NCI-H774 (cell line): Measurements from ENCODE around the gene ITGB4.

Experiments used
- DNase-seq: peaks from one replicate; lab custom pipeline; 2025; lab: John Stamatoyannopoulos, UW

The ITGB4 gene

DNA sequence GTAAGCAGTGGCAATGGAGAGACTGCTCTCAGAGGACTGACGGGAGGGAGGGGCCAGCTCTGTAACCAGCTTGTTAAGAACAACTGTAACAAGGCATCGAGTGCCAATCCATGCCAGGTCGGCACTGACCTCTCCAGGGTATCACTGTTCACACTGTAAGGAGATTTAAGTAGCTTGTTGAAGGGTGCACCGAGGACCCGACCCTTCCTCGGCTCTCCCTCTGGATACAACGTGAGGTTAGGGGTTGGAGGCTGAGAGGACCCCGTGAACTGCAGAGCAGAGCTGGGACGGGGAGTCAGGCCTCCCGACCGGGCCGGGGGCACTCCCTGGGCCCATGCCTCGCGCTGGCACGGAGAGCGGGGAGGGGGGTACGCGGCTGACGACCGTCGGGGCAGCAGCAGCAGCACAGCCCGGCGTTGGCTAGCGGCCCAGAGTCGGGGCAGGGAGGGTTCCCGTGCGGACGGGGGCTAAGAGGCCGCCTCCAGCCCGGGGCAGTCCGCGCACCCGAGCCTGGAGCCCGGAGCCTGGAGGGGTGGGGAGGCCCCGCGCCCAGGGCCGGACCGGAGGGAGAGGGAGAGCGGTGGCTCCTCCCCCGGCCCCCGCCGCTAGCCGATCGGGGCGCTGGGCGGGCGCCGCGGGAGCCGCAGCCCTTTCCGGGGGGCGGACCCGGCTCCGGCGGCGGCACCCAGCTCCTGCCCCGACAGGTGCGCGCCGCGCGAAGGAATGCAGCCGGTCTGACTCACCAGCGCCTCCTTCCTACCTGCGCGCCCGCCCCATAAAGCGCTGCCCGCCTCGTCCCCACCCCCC lies at the start of gene ITGB4:
TSS of gene ITGB4 (plus strand) at position 804 of the 807 bp plus-strand sequence. CDS start 3,245 bp downstream, outside the sequence.
- DNase-seq = peak; percentile 54

DNA sequence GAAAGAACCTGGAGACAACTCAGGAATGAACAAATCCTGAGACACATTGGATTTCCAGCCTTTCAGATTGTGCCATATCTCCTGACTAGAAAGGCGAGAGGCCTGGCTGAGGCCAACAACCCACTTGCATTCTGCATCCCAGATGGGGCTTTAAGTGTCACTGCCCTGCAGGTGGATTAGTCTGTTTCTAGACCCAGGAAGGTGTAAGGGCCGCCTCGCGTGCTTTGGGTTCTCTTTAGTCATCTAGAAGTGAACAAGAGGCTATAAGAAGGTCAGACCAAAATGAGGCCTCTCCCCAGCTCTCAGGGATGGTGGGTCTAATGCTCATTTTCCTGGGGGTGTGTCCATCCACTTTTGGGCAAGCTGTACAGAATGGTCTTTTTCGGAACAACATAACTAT lies 49.2 kb upstream of the ITGB4 start:
- DNase-seq = no peak

DNA sequence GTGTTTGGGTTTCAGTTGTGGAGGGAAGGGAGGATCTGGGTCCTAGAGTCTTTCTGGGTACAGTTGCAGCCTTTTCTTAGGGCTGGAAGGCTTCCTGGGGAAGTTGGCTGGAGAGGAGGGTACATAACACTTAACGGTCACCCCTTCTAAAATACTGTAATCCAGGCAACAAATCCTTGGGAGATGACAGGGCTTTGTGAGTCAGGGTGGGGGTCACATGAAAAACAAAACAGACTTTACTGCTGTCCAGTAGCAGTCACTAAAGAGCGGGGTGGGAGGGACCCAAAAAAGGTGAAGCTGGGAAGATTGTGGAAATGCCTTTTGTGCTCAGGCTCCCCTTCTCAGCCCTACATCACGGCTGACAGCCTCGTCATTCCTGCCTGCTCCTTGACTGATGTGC lies 47.8 kb upstream of the ITGB4 start:
- no peak for DNase-seq

DNA sequence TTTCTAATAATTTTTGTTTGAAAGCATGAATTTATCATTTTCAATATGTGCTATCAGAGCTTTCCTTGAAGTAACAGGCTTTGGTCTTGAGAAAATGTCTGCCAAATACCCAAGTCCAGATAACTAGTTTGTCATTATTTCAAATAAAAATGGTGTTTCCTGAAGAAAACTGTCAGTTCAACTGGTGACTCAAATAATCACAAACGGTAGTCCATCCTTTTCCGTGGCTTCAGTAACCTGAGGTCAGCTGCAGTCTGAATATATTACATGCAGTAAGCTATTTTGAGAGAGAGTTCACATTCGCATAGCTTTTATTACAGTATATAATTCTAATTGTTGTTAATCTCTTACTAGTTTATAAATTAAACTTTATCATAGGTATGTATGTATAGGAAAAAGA lies 44.8 kb upstream of the ITGB4 start:
- no peak for DNase-seq

DNA sequence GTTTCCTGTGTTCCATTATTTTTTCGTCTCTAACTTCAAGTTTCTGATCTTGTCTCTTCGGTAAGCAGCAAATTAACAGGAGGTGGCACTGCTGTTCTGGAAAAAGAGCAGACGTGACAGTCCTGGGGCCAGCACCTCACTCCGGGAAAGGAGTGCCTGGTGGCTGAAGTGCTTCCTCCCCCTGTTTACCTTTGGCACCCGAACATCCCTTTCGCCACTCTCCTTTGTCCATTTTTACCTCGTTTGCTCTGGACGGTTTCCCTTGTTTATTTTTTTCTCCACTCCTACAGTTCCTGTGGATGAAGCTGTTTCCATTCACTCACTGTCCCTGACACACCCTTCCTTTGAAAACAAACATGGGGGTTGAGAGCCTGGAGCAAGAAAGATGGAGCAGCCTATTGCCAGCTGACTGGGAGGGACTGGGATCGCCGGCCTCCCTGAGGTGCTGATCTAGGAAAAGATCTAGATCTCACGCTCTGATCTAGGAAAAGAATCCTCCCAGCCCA lies 41.5 kb upstream of the ITGB4 start:
- DNase-seq = no peak

DNA sequence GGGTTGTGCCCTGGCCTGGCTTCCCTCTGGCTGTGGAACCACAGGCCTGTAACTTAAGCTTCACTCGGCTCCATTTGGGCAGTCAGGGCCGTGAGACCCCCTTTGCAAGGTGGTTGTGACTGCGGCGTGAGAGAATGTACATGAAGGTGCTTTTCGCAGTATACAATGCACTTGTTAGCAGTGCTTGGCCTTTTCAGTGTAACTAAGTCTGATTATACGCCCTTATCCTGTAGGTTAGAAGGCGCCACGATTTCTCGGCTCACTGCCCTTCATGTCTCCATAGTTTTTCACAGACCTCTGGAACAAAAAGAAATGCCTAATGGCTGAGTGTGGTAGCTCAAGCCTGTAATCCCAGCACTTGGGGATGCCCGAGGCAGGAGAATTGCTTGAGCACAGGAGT lies 40.8 kb upstream of the ITGB4 start:
- DNase-seq = no peak

DNA sequence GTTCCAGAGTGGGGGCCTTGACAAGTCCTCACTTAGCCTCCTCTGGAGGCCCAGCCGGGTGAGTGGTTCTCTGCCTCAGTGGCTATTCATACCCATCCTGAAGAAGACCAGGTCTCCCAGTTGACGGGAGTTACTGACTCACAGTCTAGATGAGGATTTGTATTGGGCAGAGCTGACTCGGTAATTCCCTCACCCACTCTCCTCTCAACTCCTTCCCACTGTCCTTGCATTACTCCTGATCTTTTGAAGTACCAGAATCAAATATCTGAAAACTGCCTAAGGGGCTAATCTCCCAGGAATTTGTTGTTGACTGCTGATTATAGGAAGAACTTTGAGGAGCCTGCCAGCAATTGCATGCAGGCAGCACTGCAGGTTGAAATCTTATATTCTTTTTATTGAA lies 40.0 kb upstream of the ITGB4 start:
- no peak for DNase-seq

DNA sequence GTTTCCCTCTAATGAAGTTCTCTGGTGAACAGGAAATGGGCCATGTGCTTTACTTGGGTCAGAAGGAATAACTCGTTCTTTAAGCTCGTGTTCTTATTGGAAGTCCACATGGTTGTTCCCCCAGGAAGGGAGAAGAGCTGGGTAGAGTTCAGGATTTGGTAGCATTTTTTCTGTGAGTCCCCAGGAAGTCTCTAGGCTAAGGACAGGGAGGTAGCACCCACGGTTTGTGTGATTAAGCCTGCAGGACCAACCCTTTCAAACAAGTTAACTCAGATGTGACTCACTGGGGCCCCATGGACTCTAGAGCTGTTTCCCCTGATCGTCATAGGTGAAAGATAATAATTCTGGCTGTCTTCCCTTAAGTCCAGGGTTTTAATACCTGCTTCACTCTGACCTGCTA lies 37.7 kb upstream of the ITGB4 start:
- DNase-seq = no peak

DNA sequence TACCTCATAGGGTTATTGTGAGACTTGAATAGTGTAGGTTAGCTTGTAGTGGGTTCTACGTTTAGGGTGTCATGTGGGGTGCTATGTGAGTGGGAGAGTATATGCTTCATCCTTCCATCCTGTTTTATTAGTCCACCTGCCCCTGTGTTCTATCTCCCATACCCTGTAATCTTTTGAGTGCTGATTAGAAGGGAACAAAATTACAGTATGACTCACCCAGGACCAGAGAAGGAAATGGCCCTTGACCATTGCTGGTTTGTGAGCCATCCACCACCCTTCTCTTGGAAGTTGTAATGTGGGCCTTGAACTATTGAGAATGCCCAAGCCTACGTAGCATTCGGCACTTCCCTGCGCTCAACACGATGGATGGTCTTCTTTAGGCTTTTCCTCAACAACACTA lies 37.0 kb upstream of the ITGB4 start:
- DNase-seq = no peak

DNA sequence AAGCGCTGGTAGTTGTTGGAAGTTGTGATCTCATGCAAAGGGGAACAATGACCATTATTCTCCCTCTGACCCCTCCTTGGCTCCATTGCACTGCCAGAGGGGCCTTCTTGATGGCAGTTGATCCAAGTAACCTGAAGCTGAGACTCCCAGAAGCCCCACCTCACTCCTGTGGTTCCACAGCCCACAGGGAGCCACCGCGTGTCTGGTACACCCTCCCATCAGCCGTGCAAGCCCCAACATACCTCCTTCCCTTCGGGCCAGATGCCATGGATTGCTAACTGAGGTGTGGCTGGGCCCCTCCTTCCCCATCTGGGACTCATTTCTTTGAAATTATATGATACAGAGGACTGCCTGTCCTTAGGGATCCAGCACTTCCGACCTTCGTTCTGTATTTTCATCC lies 36.3 kb upstream of the ITGB4 start:
- no peak for DNase-seq

DNA sequence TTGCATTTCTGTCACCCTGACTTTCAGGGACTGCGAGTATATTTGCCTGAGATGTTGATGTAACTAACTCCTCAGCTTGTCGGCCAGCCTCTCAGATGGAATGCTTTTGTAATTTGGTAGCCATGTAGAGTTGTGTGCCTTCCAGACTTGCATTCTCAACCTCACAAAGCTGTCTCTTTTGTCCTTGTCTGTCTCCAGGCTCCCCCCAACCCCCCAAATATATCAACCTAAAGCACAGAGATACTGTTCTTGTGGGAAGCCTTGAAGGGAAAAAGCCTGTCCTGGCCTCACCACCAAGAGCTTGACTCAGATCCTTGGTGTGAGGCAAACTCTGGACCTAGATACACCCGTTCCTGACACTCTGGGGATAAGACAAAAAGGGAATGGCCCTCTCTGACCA lies 35.8 kb upstream of the ITGB4 start:
- DNase-seq = no peak

DNA sequence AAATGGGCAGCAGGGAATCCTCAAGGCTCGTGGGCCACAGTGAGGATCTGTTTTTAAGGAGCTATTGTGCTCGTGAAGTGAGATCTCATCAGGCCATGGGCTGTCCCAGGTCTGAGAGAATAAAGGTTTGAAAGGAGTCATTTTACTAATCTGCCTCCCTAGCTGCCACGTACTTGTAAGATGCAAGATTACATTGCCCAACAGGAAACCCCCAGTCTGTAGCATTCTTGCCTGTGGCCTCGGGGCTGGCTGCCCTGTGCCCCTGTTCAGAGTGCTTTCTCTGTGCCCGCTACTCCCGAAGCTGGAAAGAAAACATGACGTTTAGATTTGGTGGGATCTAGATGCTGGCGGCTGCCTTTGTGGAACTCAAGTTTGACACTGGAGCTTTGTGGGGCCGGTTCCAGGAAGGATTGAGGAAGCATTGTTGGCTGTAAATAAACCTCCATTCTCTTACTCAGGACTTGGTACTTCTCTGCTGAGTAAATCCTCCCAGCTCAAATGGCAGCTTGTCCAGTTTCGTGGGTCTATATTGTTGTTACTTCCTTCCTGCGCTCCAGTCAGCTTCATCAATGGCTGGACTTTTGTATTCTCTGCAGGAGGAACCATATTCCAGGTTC lies 32.9 kb upstream of the ITGB4 start:
- DNase-seq = no peak

DNA sequence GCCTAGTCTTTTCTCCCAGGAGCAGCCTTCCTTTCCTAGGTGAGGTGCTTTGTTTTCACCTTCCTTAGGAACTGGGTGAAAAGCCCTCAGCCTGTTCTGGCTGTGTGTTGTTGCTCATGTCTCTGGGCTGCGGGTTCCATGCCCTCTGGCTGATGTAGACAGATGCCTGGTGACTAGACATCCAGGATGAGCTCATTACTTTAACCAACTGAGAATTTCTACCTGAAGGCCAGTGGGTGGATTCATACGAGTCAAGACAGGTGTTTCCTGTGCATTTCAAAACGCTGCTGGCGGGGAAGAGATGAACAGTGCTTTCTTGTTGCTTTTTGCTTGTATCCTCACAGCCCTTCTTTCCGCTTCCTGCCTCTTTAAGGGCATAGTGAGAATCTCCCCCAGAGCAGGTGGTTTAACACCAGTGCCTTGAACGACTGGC lies 31.8 kb upstream of the ITGB4 start:
- DNase-seq = no peak

DNA sequence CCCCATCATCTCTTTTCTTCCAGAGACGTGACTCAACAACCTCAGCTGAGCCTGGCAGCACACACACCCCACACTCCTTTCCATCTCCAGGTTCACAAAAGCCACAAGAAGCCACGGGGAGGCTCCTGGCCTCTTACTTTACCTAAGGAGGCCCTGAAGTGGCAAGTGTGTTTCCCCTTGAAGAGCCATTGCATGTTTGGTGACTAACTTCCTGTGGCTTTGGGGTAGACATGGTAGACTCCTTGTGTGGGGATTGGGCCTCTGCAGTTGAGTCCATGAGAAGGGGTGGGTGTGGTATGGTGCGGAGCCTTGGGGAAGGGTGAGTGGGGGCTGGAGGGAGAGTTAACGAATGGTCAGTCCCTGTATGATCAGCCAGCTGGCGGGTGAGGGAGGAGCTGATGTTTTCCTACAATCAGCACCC lies 29.9 kb upstream of the ITGB4 start:
- no peak for DNase-seq

DNA sequence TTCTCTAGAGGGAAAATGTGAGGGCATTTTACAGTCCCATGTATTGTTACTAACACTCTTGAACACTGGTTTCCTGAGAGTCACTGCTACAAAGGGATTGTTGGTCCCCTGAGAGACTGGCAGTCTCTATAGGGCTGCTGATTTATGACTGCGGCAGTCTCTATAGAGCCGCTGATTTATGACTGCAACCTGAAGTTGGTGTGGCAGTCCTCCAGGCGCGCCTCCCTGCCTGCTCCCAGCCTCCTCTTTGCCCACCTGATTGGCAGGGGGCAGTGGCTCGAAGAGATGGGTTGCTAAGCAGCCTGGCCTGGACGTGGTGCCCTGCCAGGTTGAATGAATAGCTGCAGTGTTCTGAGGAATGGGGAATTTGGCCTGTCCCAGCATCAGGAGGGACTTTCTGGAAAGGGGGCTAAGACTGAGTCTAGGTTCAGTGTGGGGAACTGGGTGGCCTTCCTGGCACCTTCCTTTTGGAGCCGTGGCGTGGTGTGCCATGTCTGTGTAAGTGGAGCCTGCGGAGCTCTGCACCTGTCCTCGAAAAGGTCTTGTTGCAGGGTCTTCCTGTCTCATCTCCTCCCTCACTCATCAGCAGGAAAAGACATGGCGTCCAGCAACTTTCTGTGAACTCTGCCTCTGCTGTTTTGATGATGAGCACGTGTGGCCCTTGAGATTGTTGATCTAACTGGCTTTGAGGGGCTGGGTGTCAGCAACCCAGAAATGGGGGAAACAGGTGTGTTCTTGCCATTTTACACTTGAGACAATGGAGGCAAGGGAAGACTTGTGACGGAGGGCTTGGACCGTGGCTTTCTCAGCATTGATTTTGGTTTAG lies 29.2 kb upstream of the ITGB4 start:
- no peak for DNase-seq

DNA sequence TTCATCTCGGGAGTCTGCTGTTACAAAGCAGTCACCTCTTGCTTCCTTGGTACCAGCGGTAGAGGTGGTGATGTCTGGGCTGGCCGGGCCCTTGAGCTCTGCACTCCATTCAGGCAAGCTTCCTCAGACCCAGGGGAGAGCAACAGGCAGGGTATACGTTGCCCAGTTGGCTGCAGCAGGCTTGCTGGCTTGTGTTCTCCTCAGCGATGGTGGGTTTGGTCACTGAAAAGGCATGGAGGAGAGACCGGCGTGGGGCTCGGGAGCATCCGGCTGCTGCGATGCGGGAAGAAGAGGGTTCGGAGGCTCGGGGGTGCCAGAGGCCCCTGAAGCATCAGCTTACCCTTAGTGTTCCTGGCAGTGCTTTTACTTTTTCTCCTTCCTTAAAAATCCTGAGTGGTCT lies 28.3 kb upstream of the ITGB4 start:
- DNase-seq = no peak

DNA sequence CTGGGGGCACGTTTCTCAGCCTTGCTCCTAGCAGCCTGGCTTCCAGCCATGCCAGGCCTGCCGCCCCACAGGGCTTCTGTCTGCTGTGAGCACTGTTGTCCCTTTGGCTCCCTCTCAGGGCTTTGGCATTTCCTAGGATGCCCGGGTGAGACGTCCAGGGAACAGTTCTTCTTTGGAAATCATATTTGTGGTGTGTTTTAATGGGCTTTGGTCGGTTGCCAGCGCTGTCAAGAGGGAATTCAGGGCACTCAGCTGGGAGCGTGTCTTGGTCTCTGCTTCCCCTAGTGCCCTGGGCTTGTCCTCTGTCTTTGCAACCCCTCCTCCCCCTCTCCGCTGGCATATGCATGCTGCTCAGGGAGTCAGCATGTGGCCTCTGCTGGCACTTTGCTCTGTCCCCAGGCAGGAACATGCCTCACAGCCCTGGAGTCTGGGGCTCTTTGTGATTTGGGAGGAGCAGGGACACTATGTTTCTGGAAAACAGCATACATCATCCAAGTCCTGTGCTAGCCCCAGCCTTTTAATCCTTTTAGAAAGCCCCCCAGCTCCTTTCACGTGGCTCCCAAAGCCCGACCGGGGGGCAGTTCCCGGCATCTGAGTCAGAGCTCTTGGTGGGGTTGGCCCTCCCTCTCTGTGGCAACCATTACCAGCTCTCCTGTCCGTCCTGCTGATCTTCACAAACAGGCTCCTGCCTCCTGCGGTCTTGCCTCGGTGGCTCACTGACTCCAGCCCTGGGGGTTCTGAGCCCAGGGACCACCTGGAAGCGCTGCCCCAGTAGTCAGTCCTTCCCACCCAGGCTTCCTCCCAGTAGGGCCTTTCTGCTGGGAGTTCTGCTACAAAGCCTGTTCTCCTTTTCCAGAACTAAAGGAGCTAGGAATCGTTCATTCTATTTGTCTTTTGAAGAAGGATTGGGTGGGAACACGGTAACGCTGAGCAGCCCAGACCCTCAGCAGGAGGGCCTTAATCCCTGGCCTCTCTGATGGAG lies 27.5 kb upstream of the ITGB4 start:
- no peak for DNase-seq

DNA sequence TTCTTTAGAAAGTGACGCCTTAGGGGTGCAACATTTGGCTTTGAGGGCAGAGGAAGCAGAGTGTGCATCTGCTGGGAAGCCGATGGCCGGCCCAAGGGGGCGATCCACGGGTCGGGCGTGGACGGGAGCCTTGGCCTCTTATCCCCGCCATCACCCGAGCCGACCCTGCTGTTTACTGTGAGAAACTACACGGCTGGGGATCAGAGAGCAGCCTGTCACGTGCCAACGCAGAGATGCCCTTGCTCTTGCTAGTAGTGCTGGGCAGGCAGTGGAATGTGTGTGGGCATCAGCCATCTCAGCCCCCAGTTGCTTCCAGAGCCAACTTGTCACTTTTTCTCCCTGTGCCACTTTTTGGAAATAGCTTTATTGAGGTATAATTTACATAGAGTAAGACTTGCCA lies 26.7 kb upstream of the ITGB4 start:
- no peak for DNase-seq

DNA sequence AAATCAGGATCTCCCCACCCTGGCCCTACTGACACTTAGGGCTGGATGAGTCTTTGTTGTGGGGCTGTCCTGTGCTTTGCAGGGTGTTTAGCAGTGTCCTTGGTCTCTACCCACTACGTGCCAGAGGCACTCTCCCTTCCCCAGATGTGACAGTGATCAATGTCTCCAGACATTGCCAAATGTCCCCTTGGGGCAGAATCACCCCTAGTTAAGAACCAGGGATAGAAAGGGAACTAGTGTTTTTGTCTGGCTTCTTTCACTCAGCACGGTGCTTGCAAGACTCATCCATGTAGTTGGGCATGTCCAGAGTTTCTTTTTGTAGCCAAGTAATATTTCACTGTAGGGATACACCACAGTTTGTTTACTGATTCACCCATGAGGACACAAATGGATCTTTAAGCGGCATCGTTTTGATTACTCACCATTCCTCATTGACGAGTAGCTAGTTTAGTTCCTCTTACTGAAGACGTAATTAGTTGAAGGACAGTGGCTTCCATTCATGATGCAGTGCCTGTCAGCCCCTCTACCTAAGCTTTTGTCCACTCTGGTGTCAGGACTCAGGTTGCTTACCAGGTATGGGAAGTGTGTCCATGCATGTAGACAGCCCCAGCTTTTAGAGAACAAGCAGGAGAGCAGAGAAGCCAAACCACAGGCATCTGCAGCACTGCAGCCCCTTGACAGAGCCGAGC lies 26.0 kb upstream of the ITGB4 start:
- DNase-seq = no peak

DNA sequence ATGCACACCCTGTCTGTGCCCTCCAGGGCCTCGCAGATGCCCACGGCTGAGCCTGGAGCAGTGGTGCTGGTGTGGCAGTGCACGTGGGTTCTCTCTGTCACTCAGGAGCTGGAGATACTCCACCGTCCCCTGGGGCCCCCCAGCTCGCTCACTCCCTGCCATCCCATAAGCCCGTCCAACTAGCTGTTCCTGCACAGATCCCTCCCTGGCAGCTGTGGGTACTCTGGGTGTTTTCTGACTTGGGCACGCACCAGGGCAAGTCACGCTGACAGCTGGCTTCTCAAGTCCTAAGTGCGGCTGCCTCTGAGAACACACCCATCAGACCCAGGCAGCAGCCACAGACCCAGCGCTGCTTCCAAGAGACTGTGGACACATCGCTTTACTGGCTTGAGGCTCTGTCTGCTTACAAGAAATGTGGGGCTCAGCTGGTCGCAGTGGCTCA lies 25.4 kb upstream of the ITGB4 start:
- no peak for DNase-seq
